GM21447 (cell line): ENCODE results near the gene CAPSL.
"Not testable (repeated sequence)": the region's sequence is repeated elsewhere in the genome, so short reads cannot be mapped to it uniquely, and the experiment has no call there.

ENCODE experiments used
- ATAC-seq: cut with Tn5 transposase; IDR thresholded peaks from one replicate; pipeline ENCODE4 v1.9.1; 2021; ENCODE audit not compliant: unreplicated experiment

The CAPSL gene

DNA sequence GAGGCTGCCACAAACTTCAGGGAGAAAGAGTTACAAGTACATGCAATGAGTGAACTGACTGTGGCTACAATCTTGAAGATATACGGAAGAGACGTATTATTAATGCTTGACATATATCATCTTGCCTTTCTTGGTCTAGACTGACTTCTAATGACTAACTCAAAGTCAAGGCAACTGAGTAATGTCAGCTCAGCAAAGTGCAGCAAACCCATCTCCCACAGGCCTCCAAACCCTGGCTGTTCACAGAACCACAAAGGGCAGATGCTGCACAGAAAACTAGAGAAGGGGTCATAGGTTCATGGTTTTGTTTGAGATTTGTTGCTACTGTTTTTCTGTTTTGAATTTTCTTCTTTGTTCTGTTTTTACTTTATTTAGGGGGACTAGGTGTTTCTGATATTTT lies 60.8 kb downstream of the CAPSL start:
- ATAC-seq = no peak

GRCh38 chr5:35876922-35877321 lies 61.5 kb downstream of the CAPSL start:
- ATAC-seq = no peak

GRCh38 chr5:35876454-35876853 lies 62.0 kb downstream of the CAPSL start:
- peak; percentile 54 for ATAC-seq

DNA sequence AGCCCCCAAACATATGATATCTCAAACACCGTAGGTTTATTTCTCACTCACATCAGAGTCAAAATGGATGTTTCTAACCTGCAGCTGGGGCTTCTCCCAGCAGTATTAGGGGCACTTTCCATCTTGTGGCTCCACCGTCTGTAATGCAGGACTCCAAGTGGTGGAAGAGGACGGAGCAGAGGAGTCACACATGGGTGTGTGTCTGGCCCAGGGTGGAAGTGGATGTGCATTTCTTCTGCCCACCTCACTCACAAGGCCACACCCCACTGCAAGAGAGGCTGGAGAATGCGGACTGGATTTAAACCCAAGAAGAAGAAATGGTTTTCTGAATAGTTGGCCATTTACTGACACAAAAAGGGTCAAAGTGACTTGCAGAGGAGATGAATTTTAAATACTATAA lies 67.8 kb downstream of the CAPSL start:
- no peak for ATAC-seq

GRCh38 chr5:35869685-35870277 lies 68.6 kb downstream of the CAPSL start:
- no peak for ATAC-seq

GRCh38 chr5:35867998-35868397 lies 70.4 kb downstream of the CAPSL start:
- ATAC-seq = no peak

DNA sequence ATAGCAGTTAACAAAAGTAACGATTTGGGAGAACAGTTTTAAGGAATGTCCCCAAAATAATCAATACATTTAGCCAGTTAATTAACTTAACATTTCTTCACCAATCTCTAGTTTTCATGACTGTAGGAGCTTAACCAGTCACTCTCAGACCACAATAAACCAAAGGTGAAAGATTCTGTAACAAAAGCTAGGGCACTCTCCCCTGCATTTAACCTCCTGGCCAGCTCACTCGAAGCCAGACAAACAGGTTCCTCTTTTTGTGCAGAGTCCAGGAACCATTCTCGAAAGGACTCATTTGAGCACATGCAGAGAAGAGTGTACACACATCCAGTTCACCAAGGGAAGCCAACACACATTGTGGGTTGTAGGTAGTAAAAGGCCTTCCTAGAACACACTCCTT lies 75.3 kb downstream of the CAPSL start:
- no peak for ATAC-seq

DNA sequence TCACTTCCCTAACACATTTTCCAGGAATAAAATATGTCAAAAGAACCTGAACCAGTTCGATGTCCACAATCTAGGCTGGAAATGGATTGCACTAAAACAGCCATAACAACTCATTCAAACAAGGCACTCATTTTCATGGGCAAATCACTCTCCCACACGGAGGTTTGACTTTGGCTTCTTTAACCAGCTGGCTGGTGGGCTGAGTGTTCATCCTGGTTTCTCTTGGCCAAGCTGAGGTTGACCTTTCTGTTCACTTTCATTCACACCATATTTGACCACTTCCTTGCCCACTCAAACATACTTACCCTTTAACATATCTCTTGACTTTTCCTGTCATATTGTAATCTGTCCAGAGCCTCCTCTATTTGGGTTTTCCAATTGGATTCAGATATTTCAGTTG lies 76.3 kb downstream of the CAPSL start:
- no peak for ATAC-seq

DNA sequence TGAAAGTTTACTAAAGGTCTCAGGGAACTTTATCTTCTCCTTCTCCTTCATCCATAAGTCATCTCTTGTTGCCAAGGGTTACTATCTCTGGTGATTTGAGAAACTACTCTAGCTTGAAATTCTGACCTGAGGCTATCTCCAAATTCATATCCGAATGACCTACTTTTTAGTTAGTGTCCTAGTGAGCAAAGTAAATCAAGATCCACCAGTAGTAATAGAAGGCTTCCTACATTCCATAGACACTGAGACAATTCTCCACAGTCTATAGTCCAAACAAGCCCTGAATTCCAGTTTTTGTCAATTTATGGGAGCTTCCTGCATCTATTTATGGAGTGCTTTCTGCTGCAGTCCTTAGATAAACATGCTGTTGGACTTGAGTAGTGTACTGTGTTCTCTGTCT lies 76.7 kb downstream of the CAPSL start:
- no peak for ATAC-seq

- ATAC-seq = no peak
Measured at GRCh38 chr5:35860686-35861085, 77.7 kb downstream of the CAPSL start.

GRCh38 chr5:35859101-35859661 lies 79.2 kb downstream of the CAPSL start:
- no peak for ATAC-seq

- ATAC-seq = no peak
Measured at GRCh38 chr5:35857606-35858205, 80.7 kb downstream of the CAPSL start.

DNA sequence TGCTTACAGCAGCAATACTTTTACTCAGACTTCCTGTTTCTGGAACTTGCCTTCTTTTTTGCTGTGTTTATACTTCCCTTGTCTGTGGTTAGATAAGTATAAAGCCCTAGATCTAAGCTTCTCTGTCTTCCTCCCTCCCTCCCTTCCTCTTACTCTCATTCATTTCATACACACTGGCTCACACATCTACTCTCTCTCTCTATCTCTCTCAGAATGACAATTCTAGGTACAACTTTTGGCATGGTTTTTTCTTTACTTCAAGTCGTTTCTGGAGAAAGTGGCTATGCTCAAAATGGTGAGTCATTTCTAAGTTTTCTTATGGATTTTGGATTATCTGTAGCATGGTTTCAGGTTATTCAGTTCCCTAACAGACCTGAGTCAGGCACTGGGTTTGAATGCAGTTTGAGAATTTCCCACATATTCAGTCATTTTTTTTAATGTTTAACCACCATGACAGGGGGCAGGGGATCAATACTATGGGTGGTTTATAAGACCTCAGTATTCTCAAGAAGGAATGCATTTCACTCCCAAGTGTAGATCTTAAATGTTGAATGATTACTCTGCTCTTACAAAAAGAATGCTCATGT lies 81.6 kb downstream of the CAPSL start, which contains the start of gene IL7R:
Gene IL7R (plus strand): TSS at position 127 of the 587 bp plus-strand sequence. CDS start 87 bp downstream, at position 214.
- ATAC-seq = no peak

- ATAC-seq = not testable (repeated sequence)
Measured at GRCh38 chr5:35856186-35856764, 82.1 kb downstream of the CAPSL start.

- no peak for ATAC-seq
Measured at GRCh38 chr5:35855187-35855586, 83.2 kb downstream of the CAPSL start.
